Measurements from ENCODE around the gene SOX21. TPM values are rescaled to one million over a fixed set of nuclear protein-coding genes. Genes with fewer than 3 reads are reported as not detected.

Gene SOX21
- total and polyA plus RNA-seq, 2 of the 8 experiments (the other 6 are each of a cell fraction or from before 2014, with no cell fraction given), result 3.9 TPM

DNA sequence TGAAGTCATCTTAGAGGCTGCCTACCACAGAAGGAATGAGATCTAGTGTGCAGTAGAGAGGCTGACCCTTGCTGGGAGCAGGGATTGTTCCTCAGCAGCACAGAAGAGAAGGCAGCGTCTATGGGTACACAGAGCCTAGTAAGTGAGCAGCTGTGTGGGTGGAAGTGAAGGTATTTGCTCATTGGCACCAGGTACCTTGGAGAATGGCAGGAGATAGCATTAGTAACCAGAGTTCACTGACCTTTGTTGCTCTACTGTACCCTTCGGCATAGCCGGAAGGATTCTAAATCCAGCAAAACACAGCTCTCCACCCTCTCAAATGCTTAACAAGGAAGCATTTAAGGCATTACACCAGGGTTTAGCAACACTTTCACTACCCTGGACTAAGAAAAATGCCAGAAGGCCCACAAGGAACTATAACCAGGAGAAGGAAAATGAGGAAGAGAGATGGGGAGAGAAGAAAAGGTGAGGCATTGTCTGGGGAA is 12.3 kb downstream of the SOX21 start (continued):
- TF ChIP-seq, protein P1, sequence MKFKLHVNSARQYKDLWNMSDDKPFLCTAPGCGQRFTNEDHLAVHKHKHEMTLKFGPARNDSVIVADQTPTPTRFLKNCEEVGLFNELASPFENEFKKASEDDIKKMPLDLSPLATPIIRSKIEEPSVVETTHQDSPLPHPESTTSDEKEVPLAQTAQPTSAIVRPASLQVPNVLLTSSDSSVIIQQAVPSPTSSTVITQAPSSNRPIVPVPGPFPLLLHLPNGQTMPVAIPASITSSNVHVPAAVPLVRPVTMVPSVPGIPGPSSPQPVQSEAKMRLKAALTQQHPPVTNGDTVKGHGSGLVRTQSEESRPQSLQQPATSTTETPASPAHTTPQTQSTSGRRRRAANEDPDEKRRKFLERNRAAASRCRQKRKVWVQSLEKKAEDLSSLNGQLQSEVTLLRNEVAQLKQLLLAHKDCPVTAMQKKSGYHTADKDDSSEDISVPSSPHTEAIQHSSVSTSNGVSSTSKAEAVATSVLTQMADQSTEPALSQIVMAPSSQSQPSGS (IDR thresholded peaks at IDR 0.05; ENCODE audit: low read length), result no peak
- no peak for TF ChIP-seq POLR2AphosphoS5 (IDR thresholded peaks at IDR 0.05; ENCODE audit: low read depth, low read length)
- no peak for TF ChIP-seq KDM4A (IDR thresholded peaks at IDR 0.05; ENCODE audit: low read depth, low read length, severe bottlenecking)
- no peak for TF ChIP-seq EZH2 (IDR thresholded peaks at IDR 0.05; ENCODE audit: low read depth, low read length, severe bottlenecking)
- TF ChIP-seq RNF2 (IDR thresholded peaks at IDR 0.05; ENCODE audit: borderline replicate concordance, low read depth, low read length, missing control alignments, poor library complexity, severe bottlenecking), result no peak
- TF ChIP-seq RXRA (IDR thresholded peaks at IDR 0.05; ENCODE audit: insufficient read depth, low read depth, low read length), result no peak
- TF ChIP-seq CREB1 (IDR thresholded peaks at IDR 0.05), result no peak
- TF ChIP-seq PHF8 (conservative IDR thresholded peaks at IDR 0.05; ENCODE audit: low read depth, low read length), result no peak
- no peak for TF ChIP-seq SIN3A (conservative IDR thresholded peaks at IDR 0.05 in 1 of 2, IDR thresholded peaks at IDR 0.05 in 1 of 2; ENCODE audit: low read depth in 1 of 2, low read length in 2 of 2)
- no peak for TF ChIP-seq SRF (IDR thresholded peaks at IDR 0.05; ENCODE audit: low read depth, low read length)
- TF ChIP-seq ASH2L (IDR thresholded peaks at IDR 0.05; ENCODE audit: low read length), result no peak
